MM.1S (cell line): ENCODE results near the gene SLC25A3.

Experiments used
- DNase-seq: peaks from one replicate; pipeline ENCODE4 v3.0.0-alpha.2; 2015
- H2AFZ ChIP-seq: fragments of 300-600 bp; sonication (generic); 2 replicates; pipeline ENCODE4 v1.6.0; 2016; ENCODE audit warnings: antibody characterized with exemption, low read length
- H3F3A ChIP-seq: fragments of 300-600 bp; sonication (generic); 2 replicates; pipeline ENCODE4 v1.6.1; 2016; ENCODE audit warnings: mild to moderate bottlenecking, antibody characterized with exemption, low read length, moderate library complexity, mixed read lengths; ENCODE audit not compliant: insufficient read depth
- H3K27ac ChIP-seq: fragments of 300-600 bp; sonication (generic); 2 replicates; pipeline ENCODE4 v1.5.1; 2016; ENCODE audit warnings: mild to moderate bottlenecking, low read length
- H3K27me3 ChIP-seq: fragments of 300-600 bp; sonication (generic); replicated peaks from 2 replicates; pipeline ENCODE4 v1.6.0; 2016; ENCODE audit warnings: low read length; ENCODE audit not compliant: insufficient read depth
- H3K36me3 ChIP-seq: fragments of 300-600 bp; sonication (generic); replicated peaks from 2 replicates; pipeline ENCODE4 v1.6.1; 2016; ENCODE audit warnings: mild to moderate bottlenecking, low read length, mixed read lengths; ENCODE audit not compliant: insufficient read depth
- H3K4me1 ChIP-seq: fragments of 300-600 bp; sonication (generic); 2 replicates; pipeline ENCODE4 v1.6.1; 2016; ENCODE audit warnings: low read length, mixed read lengths
- H3K4me2 ChIP-seq: fragments of 300-600 bp; sonication (generic); 2 replicates; pipeline ENCODE4 v1.6.0; 2016; ENCODE audit warnings: low read depth, low read length
- H3K4me3 ChIP-seq: fragments of 300-600 bp; sonication (generic); 2 replicates; pipeline ENCODE4 v1.5.1; 2016; ENCODE audit warnings: low read length, mixed read lengths
- H3K79me2 ChIP-seq: fragments of 300-600 bp; sonication (generic); 2 replicates; pipeline ENCODE4 v1.6.1; 2016; ENCODE audit warnings: mixed run types, low read length, mixed read lengths
- H3K9ac ChIP-seq: fragments of 300-600 bp; sonication (generic); 2 replicates; pipeline ENCODE4 v1.6.1; 2016; ENCODE audit warnings: low read length, mixed read lengths
- H3K9me2 ChIP-seq: fragments of 300-600 bp; sonication (generic); replicated peaks from 2 replicates; pipeline ENCODE4 v1.6.1; 2016; ENCODE audit warnings: mild to moderate bottlenecking, low read length, mixed read lengths; ENCODE audit not compliant: insufficient read depth
- H3K9me3 ChIP-seq: fragments of 300-600 bp; sonication (generic); replicated peaks from 2 replicates; pipeline ENCODE4 v1.6.1; 2016; ENCODE audit warnings: mild to moderate bottlenecking, low read length, mixed read lengths; ENCODE audit not compliant: insufficient read depth
- H4K20me1 ChIP-seq: fragments of 300-600 bp; sonication (generic); 2 replicates; pipeline ENCODE4 v1.6.1; 2016; ENCODE audit warnings: mild to moderate bottlenecking, low read length, moderate library complexity, mixed read lengths; ENCODE audit not compliant: insufficient read depth
- EZH2 ChIP-seq: fragments of 300-600 bp; sonication (generic); optimal IDR thresholded peaks from 2 replicates; pipeline ENCODE3; 2017; ENCODE audit warnings: low read depth, mild to moderate bottlenecking, antibody characterized with exemption, low read length, mixed read lengths
- EZH2phosphoT487 ChIP-seq: fragments of 300-600 bp; sonication (generic); IDR thresholded peaks from 2 replicates; pipeline ENCODE4 v1.6.1; 2018; ENCODE audit warnings: antibody characterized with exemption, low read length
- TF ChIP-seq, protein P1 (sequence below): fragments of 300-600 bp; sonication (generic); IDR thresholded peaks from 2 replicates; pipeline ENCODE4 v1.5.1; 2016; ENCODE audit warnings: antibody characterized with exemption, low read length, mixed read lengths

Gene SLC25A3

DNA sequence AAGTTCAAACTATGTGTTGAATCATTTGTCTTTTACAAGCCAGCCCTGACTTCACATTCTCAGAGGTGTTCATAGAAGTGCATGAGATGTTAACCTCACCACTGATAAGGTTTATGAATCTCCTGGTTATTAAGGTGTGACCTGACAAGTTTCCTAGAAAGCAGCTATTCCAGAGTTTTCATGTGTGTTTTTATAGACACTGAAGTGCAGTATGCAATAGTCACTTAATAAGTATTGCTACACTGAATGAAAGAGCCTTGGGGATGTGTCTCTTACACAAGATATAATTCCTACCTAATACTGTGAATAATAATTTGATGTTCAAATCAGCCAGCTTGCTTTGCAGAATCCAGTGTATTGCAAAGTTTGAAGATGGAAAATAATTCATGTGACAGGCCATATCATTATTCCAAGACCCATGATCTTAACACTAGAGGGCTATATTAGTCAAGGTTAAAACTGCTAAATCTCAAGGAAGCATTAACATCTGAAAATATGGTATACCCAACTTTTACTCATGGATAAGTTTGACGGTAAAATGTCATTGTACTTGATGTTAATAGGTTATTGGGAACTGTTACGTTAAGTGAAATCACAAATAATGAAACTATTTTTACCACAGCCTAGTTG lies 13.0 kb downstream of the SLC25A3 start:
- Histone ChIP-seq H3K4me2 (no peak overlapping the region), H3K4me3 (no peak overlapping the region)
- DNase-seq: no peak

DNA sequence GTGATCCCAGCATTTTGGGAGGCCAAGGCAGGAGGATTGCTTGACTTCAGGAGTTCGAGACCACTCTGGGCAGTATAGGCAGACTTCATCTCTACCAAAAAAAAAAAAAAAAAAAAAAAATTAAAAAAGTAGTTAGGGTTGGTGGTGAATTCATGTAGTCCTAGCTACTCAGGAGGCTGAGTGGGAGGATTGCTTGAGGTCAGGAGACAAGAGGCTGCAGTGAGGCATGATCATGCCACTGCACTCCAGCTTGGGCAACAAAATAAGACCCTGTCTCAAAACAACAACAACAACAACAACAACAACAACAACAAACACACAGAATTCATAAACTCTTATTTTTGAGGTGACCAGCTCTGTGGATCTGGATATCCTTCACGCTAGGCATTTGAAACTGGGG lies 17.1 kb downstream of the SLC25A3 start:
- no peak overlapping the region for H3K27ac ChIP-seq
- no peak overlapping the region for H3K9ac ChIP-seq
- no peak for DNase-seq

More for the DNA sequence above, 13.0 kb downstream of the SLC25A3 start:
- Histone ChIP-seq H3F3A (peaks cover 20% of the 10 kb centered on the region; the same call in 1 of the 2 replicates), H3K27ac (no peak overlapping the region), H3K36me3 (peaks cover 2% of the 10 kb centered on the region; the same call in 1 of the 2 replicates), H3K4me1 (no peaks in the 10 kb centered on the region), H3K79me2 (no peaks in the 10 kb centered on the region), H2AFZ (no peak overlapping the region), H3K9me3 (no peaks in the 10 kb centered on the region), H3K27me3 (no peaks in the 10 kb centered on the region), H4K20me1 (no peaks in the 10 kb centered on the region), H3K9ac (no peak overlapping the region), H3K9me2 (no peaks in the 10 kb centered on the region)
- TF ChIP-seq EZH2 (no peak), EZH2phosphoT487 (no peak)
- TF ChIP-seq, protein P1, sequence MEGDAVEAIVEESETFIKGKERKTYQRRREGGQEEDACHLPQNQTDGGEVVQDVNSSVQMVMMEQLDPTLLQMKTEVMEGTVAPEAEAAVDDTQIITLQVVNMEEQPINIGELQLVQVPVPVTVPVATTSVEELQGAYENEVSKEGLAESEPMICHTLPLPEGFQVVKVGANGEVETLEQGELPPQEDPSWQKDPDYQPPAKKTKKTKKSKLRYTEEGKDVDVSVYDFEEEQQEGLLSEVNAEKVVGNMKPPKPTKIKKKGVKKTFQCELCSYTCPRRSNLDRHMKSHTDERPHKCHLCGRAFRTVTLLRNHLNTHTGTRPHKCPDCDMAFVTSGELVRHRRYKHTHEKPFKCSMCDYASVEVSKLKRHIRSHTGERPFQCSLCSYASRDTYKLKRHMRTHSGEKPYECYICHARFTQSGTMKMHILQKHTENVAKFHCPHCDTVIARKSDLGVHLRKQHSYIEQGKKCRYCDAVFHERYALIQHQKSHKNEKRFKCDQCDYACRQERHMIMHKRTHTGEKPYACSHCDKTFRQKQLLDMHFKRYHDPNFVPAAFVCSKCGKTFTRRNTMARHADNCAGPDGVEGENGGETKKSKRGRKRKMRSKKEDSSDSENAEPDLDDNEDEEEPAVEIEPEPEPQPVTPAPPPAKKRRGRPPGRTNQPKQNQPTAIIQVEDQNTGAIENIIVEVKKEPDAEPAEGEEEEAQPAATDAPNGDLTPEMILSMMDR: no peak

DNA sequence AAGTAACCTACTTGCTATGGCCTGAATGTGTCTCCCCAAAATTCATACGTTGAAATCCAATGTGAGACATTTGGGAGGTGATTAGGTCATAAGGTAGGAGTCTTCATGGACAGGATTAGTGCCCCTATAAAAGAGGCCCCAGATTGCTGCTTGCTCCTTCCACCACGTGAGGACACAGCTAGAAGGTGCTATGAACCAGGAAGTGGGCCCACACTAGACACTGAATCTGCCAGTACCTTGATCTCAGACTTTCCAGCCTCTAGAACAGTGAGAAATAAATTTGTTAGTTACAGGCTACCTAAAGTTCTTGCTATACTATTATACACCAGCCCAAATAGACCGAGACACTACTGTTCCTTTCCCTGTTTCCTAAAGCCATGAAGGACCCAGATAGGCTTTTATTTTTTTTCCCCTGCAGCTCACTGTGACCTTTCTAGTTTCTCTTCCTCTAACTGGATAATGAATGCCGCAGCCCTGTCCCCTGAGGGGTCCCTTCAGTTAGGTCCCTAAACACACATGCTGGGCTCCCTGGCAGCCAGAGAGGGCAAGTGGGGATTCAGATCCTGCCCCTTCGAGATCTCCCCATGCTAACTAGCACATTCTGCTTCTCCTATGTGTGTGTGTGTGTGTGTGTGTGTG lies 19.3 kb downstream of the SLC25A3 start:
- H3K4me2 ChIP-seq: no peak overlapping the region
- no peak overlapping the region for H3K9ac ChIP-seq
- no peaks in the 10 kb centered on the region for H3K9me3 ChIP-seq
- H3K79me2 ChIP-seq: no peaks in the 10 kb centered on the region
- no peaks in the 10 kb centered on the region for H3K4me1 ChIP-seq
- DNase-seq: no peak
- H3K27me3 ChIP-seq: no peaks in the 10 kb centered on the region
- TF ChIP-seq EZH2phosphoT487 (no peak), EZH2 (no peak)
- TF ChIP-seq, protein P1: no peak
- H3F3A ChIP-seq: no peaks in the 10 kb centered on the region
- H2AFZ ChIP-seq: no peak overlapping the region
- no peaks in the 10 kb centered on the region for H4K20me1 ChIP-seq
- H3K4me3 ChIP-seq: no peak overlapping the region
- H3K9me2 ChIP-seq: no peaks in the 10 kb centered on the region
- H3K27ac ChIP-seq: no peak overlapping the region
- H3K36me3 ChIP-seq: 0 out of 2 replicates have a peak, but pooled peaks cover 2% of the 10 kb centered on the region

More for the DNA sequence above, 17.1 kb downstream of the SLC25A3 start:
- Histone ChIP-seq H3K27me3 (no peaks in the 10 kb centered on the region), H3K4me3 (no peak overlapping the region), H3K9me3 (no peaks in the 10 kb centered on the region), H3K79me2 (no peaks in the 10 kb centered on the region), H3K4me1 (no peaks in the 10 kb centered on the region), H2AFZ (no peak overlapping the region), H3K4me2 (no peak overlapping the region), H4K20me1 (no peaks in the 10 kb centered on the region), H3K9me2 (no peaks in the 10 kb centered on the region), H3K36me3 (0 out of 2 replicates have a peak, but pooled peaks cover 2% of the 10 kb centered on the region), H3F3A (no peaks in the 10 kb centered on the region)
- no peak for TF ChIP-seq EZH2phosphoT487
- TF ChIP-seq, protein P1: no peak
- TF ChIP-seq EZH2: no peak
